IMR-90 (cell line): Measurements from ENCODE around the gene RARB. TPM values are rescaled to one million over a fixed set of nuclear protein-coding genes. Genes with fewer than 3 reads are reported as not detected.

Experiments
- ATAC-seq: fragments of 200-7000 bp; cut with Tn5 transposase; 2 replicates; pipeline ENCODE4 v1.9.1; 2020; ENCODE audit warnings: low read depth, mild to moderate bottlenecking, moderate library complexity
- BruUV-seq: library from RNA; stranded (reverse); fragments of 400-500 nt; replicated peaks from 2 replicates; lab custom pipeline; 2021; lab: Mats Ljungman, UMichigan
- CTCF ChIA-PET: fragments of 300-600 bp; formaldehyde crosslinking; extraction: SDS; loops from one replicate; lab custom pipeline; 2021; ENCODE audit warnings: antibody characterized with exemption; lab: Yijun Ruan, JAX
- POLR2A ChIA-PET: fragments of 300-600 bp; sonication (Branson Sonifier 250); formaldehyde crosslinking; loops from one replicate; lab custom pipeline; 2022; ENCODE audit warnings: antibody characterized with exemption; ENCODE audit not compliant: unreplicated experiment; lab: Charles Lee
- DNase-seq: peaks from one replicate; pipeline ENCODE4 v3.0.0; 2013
- H2AFZ ChIP-seq: replicated peaks from 2 replicates; pipeline ENCODE3; 2013; ENCODE audit warnings: low read length, mild to moderate bottlenecking; ENCODE audit not compliant: poor library complexity
- H2AK5ac ChIP-seq: 2 replicates; pipeline ENCODE4 v1.6.1; 2013; ENCODE audit warnings: low read depth, low read length, inconsistent platforms
- H2AK9ac ChIP-seq: replicated peaks from 2 replicates; pipeline ENCODE3; 2013; ENCODE audit warnings: mild to moderate bottlenecking, low read depth, low read length, moderate library complexity; ENCODE audit not compliant: poor library complexity
- H2BK120ac ChIP-seq: 2 replicates; pipeline ENCODE4 v1.6.1; 2013; ENCODE audit warnings: low read depth, low read length, inconsistent platforms
- H2BK15ac ChIP-seq: 3 replicates; pipeline ENCODE4 v1.6.1; 2013; ENCODE audit warnings: low read depth, low read length, inconsistent platforms
- H2BK20ac ChIP-seq: 2 replicates; pipeline ENCODE4 v1.6.1; 2013; ENCODE audit warnings: low read depth, mild to moderate bottlenecking, inconsistent platforms, low read length, moderate library complexity
- H2BK5ac ChIP-seq: 2 replicates; pipeline ENCODE4 v1.6.1; 2013; ENCODE audit warnings: mild to moderate bottlenecking, low read depth, low read length, inconsistent platforms; ENCODE audit not compliant: poor library complexity, severe bottlenecking
- H3K14ac ChIP-seq: replicated peaks from 2 replicates; pipeline ENCODE4 v1.6.1; 2013; ENCODE audit warnings: low read depth, low read length, inconsistent platforms
- H3K18ac ChIP-seq: 2 replicates; pipeline ENCODE4 v1.6.1; 2013; ENCODE audit warnings: low read depth, low read length, control low read depth
- H3K23ac ChIP-seq: 2 replicates; pipeline ENCODE4 v1.6.1; 2013; ENCODE audit warnings: low read depth, low read length, inconsistent platforms
- H3K27ac ChIP-seq: 2 replicates; pipeline ENCODE4 v1.5.1; 2013; ENCODE audit warnings: mild to moderate bottlenecking, control low read depth, low read length; ENCODE audit not compliant: insufficient read depth
- H3K27me3 ChIP-seq: 2 replicates; pipeline ENCODE4 v1.6.1; 2013; ENCODE audit warnings: low read length; ENCODE audit not compliant: control insufficient read depth, insufficient read depth
- H3K36me3 ChIP-seq: 2 replicates; pipeline ENCODE4 v1.6.1; 2013; ENCODE audit warnings: low read length, mixed read lengths; ENCODE audit not compliant: control insufficient read depth, insufficient read depth
- H3K4ac ChIP-seq: 2 replicates; pipeline ENCODE4 v1.6.1; 2013; ENCODE audit warnings: low read depth, low read length, inconsistent platforms
- H3K4me1 ChIP-seq: 2 replicates; pipeline ENCODE4 v1.6.1; 2013; ENCODE audit warnings: low read length, mixed read lengths; ENCODE audit not compliant: control insufficient read depth, insufficient read depth
- H3K4me2 ChIP-seq: 2 replicates; pipeline ENCODE4 v1.6.1; 2013; ENCODE audit warnings: low read depth, mild to moderate bottlenecking, control low read depth, low read length, moderate library complexity
- H3K4me3 ChIP-seq: 2 replicates; pipeline ENCODE4 v1.5.1; 2013; ENCODE audit warnings: low read depth, mild to moderate bottlenecking, control low read depth, low read length, moderate library complexity; ENCODE audit not compliant: insufficient read depth
- H3K56ac ChIP-seq: 2 replicates; pipeline ENCODE4 v1.6.1; 2013; ENCODE audit warnings: low read length, inconsistent platforms; ENCODE audit not compliant: insufficient read depth; ENCODE audit errors: extremely low read depth
- H3K79me1 ChIP-seq, 2 experiments: 2 replicates each; pipeline ENCODE4 v1.6.1; 2013; ENCODE audit warnings: low read length in 2 of 2, inconsistent platforms in 1 of 2, low read depth in 1 of 2
- H3K9ac ChIP-seq: 2 replicates; pipeline ENCODE4 v1.6.1; 2013; ENCODE audit warnings: low read depth, low read length, control low read depth
- H3K9me1 ChIP-seq: 2 replicates; pipeline ENCODE4 v1.6.1; 2013; ENCODE audit warnings: low read length, inconsistent platforms; ENCODE audit not compliant: insufficient read depth
- H3K9me3 ChIP-seq: 2 replicates; pipeline ENCODE4 v1.6.1; 2013; ENCODE audit warnings: low read length; ENCODE audit not compliant: control insufficient read depth, insufficient read depth
- H4K20me1 ChIP-seq: 2 replicates; pipeline ENCODE4 v1.6.1; 2013; ENCODE audit warnings: low read length, inconsistent platforms; ENCODE audit not compliant: insufficient read depth
- H4K5ac ChIP-seq: 2 replicates; pipeline ENCODE4 v1.6.1; 2013; ENCODE audit warnings: mild to moderate bottlenecking, low read depth, low read length, control low read depth
- H4K8ac ChIP-seq, 2 experiments: 2 replicates each; pipeline ENCODE4 v1.6.1; 2013; ENCODE audit warnings: low read depth in 2 of 2, low read length in 2 of 2, control low read depth in 1 of 2, inconsistent platforms in 1 of 2
- H4K91ac ChIP-seq: 2 replicates; pipeline ENCODE4 v1.6.1; 2013; ENCODE audit warnings: low read depth, low read length, inconsistent platforms; ENCODE audit not compliant: insufficient read depth
- BHLHE40 ChIP-seq: fragments of 150-350 bp; IDR thresholded peaks from 2 replicates; pipeline ENCODE4 v1.6.1; 2016; ENCODE audit warnings: mild to moderate bottlenecking, low read depth, low read length
- CEBPB ChIP-seq: IDR thresholded peaks from 2 replicates; pipeline ENCODE4 v1.6.1; 2012; ENCODE audit warnings: low read depth, low read length, improper control_type of control experiment
- CHD1 ChIP-seq: IDR thresholded peaks from 2 replicates; pipeline ENCODE4 v1.6.1; 2012; ENCODE audit warnings: low read depth, low read length, improper control_type of control experiment
- CTCF ChIP-seq: conservative IDR thresholded peaks from 2 replicates; pipeline ENCODE4 v1.5.1; 2012; ENCODE audit warnings: mild to moderate bottlenecking, low read depth, low read length, improper control_type of control experiment
- ELK1 ChIP-seq: fragments of 150-350 bp; IDR thresholded peaks from 2 replicates; pipeline ENCODE4 v1.6.1; 2016; ENCODE audit warnings: low read depth, mild to moderate bottlenecking, low read length, moderate library complexity, borderline replicate concordance
- FOS ChIP-seq: fragments of 150-350 bp; IDR thresholded peaks from 2 replicates; pipeline ENCODE4 v1.6.1; 2016; ENCODE audit warnings: low read depth, low read length
- MAFK ChIP-seq: IDR thresholded peaks from 2 replicates; pipeline ENCODE4 v1.6.1; 2012; ENCODE audit warnings: low read depth, low read length, improper control_type of control experiment
- MAZ ChIP-seq: IDR thresholded peaks from 2 replicates; pipeline ENCODE4 v1.6.1; 2012; ENCODE audit warnings: low read depth, mild to moderate bottlenecking, low read length, improper control_type of control experiment, moderate library complexity, borderline replicate concordance
- MXI1 ChIP-seq: IDR thresholded peaks from 2 replicates; pipeline ENCODE4 v1.6.1; 2012; ENCODE audit warnings: low read depth, mild to moderate bottlenecking, low read length, moderate library complexity, borderline replicate concordance
- NFE2L2 ChIP-seq: fragments of 150-350 bp; IDR thresholded peaks from 2 replicates; pipeline ENCODE4 v1.6.1; 2016; ENCODE audit warnings: low read depth, mild to moderate bottlenecking, low read length
- POLR2A ChIP-seq: IDR thresholded peaks from 2 replicates; pipeline ENCODE4 v1.6.1; 2012; ENCODE audit warnings: mild to moderate bottlenecking, low read depth, low read length
- RAD21 ChIP-seq: IDR thresholded peaks from 2 replicates; pipeline ENCODE4 v1.6.1; 2012; ENCODE audit warnings: low read length, improper control_type of control experiment
- RCOR1 ChIP-seq: IDR thresholded peaks from 2 replicates; pipeline ENCODE4 v1.6.1; 2012; ENCODE audit warnings: mild to moderate bottlenecking, low read length, improper control_type of control experiment; ENCODE audit not compliant: insufficient replicate concordance
- RFX5 ChIP-seq: IDR thresholded peaks from 2 replicates; pipeline ENCODE4 v1.8.0; 2012; ENCODE audit warnings: low read depth, mild to moderate bottlenecking, low read length, moderate library complexity
- SMC3 ChIP-seq: fragments of 150-350 bp; IDR thresholded peaks from 2 replicates; pipeline ENCODE4 v1.6.1; 2016; ENCODE audit warnings: low read depth, mild to moderate bottlenecking, antibody characterized with exemption, low read length, moderate library complexity
- USF2 ChIP-seq: fragments of 150-350 bp; IDR thresholded peaks from 2 replicates; pipeline ENCODE4 v1.6.1; 2017; ENCODE audit warnings: mild to moderate bottlenecking, antibody characterized with exemption, low read length, low read depth
- WGBS, 2 experiments: methylation state at CpG; one replicate each; pipeline versions ENCODE4 v1.1.5 to v1.1.7; 2013; ENCODE audit warnings: missing lambda C conversion rate in 2 of 2; ENCODE audit not compliant: insufficient read length in 1 of 2; ENCODE audit errors: extremely low coverage in 2 of 2; 5-methylcytosine and 5-hydroxymethylcytosine counted together
- dilution Hi-C: fragments of 300-500 bp; cut with HindIII; formaldehyde crosslinking; loops from one replicate; pipeline ENCODE4 v1.14.3; 2018; ENCODE audit warnings: low sequenced_read_pairs; ENCODE audit not compliant: unreplicated experiment
- in situ Hi-C: fragments of 300-500 bp; cut with MboI; formaldehyde crosslinking; loops from 3 replicates; pipeline ENCODE4 v1.14.3; 2019; ENCODE audit warnings: low sequenced_read_pairs, inconsistent platforms, mixed read lengths
- intact Hi-C: fragments of 100-400 bp; cut with micrococcal nuclease; formaldehyde crosslinking; loops from 2 replicates; pipeline ENCODE4 v1.10.0; 2022
- polyA plus RNA-seq, 3 experiments: library from polyadenylated mRNA; depleted of rRNA; stranded (reverse); fragments of >200 nt; gene quantifications; 2 replicates each; pipeline ENCODE4 v1.2.3, GENCODE V29; 2012; ENCODE audit warnings: low replicate concordance in 1 of 3
- total RNA-seq: library from RNA; depleted of rRNA; stranded (reverse); fragments of >200 nt; gene quantifications from 2 replicates; pipeline ENCODE4 v1.2.3, GENCODE V29; 2012

The RARB gene
- total and polyA plus RNA-seq, 2 of the 4 experiments (the other 2 are of a cell fraction): 0.53 to 1.4 TPM

GRCh38 chr3:25441234-25441856 lies 13.3 kb downstream of the RARB start:
- H2BK20ac ChIP-seq: no peak overlapping the region
- POLR2A ChIA-PET: no interaction called here
- H4K5ac ChIP-seq: no peak overlapping the region
- H2AK9ac ChIP-seq: no peak overlapping the region
- H4K8ac ChIP-seq: no peak overlapping the region
- H3K56ac ChIP-seq: no peak overlapping the region
- H3K4me3 ChIP-seq: no peak overlapping the region
- H3K4me2 ChIP-seq: no peak overlapping the region
- ATAC-seq (no peak), DNase-seq (no peak)
- no peak overlapping the region for H3K4ac ChIP-seq
- intact Hi-C loops (no loop called here), in situ Hi-C loops (no loop called here), dilution Hi-C loops (no loop called here)
- H3K9me1 ChIP-seq: no peaks in the 10 kb centered on the region
- H3K4me1 ChIP-seq: no peaks in the 10 kb centered on the region
- BruUV-seq: no TSS peak
- CTCF ChIA-PET: interaction anchor here (1.2 kb wide), 1 partner anchor 13 kb away, joined by 3 read pairs; the partner anchor contains the start of gene RARB
- no peak overlapping the region for H3K18ac ChIP-seq
- no peaks in the 10 kb centered on the region for H3K9me3 ChIP-seq
- H4K91ac ChIP-seq: no peak overlapping the region
- H2BK5ac ChIP-seq: no peak overlapping the region
- H3K27ac ChIP-seq: no peak overlapping the region
- no peak overlapping the region for H2BK120ac ChIP-seq
- H3K36me3 ChIP-seq: no peaks in the 10 kb centered on the region
- H3K9ac ChIP-seq: no peak overlapping the region
- no peak overlapping the region for H2AFZ ChIP-seq
- TF ChIP-seq RCOR1 (no peak), CTCF (no peak), RFX5 (no peak), BHLHE40 (no peak), RAD21 (no peak), NFE2L2 (no peak), SMC3 (no peak), POLR2A (no peak), MAZ (no peak), CEBPB (no peak), USF2 (no peak), FOS (no peak), MXI1 (no peak), CHD1 (no peak), ELK1 (no peak), MAFK (no peak)
- no peak overlapping the region for H2AK5ac ChIP-seq
- H4K20me1 ChIP-seq: no peaks in the 10 kb centered on the region
- H3K27me3 ChIP-seq: no peaks in the 10 kb centered on the region
- H2BK15ac ChIP-seq: no peak overlapping the region
- no peak overlapping the region for H3K23ac ChIP-seq
- H3K79me1 ChIP-seq: no peaks in the 10 kb centered on the region
- WGBS, 2 experiments: no CpG with 5 or more reads among the region's 17 CpGs
- H3K14ac ChIP-seq: no peak overlapping the region
